Measurements from ENCODE around the gene SZT2.
"Not testable (repeated sequence)": the region's sequence is repeated elsewhere in the genome, so short reads cannot be mapped to it uniquely, and the experiment has no call there.

Gene SZT2

DNA sequence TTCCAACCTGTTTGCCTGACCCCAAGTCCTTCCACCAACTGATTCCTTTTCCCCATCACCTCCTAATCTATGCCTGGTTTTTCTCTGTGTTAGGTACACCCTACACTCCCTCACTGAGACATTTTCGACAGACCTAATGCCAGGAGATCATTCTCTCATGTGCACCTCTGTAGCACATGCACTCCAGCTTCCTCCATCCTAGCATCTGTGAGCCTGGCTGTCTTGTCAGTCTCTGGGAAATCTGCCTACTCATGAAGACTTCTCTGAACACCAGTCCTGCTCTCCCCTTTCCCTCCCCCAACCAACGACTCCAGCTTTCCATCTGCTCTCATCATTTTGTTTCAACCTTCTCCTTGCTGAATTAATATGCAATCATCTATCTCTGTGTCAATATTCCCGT is 1.1 kb upstream of the SZT2 start:
- DNase-seq (ENCODE audit: low read depth in 2 of 2) = no peak

DNA sequence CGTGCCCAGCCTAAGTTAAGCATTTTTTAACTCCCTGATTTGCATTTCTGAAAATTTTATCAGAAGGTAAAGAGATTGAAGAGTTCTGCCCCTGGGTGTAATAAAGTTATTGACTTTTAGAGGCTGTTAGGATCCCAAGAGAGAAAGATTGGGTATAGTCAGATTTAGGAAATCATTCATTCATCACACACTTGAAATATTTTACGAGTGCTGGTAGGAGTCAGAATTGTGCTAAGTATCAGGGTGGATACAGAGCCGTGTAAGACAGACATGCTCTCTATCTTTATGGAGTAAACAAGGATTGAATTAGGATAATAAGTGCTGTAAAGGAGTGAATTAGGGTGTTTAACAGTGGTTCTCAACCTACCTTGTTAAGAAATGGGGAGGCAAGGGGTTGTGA is 3.0 kb downstream of the SZT2 start:
- no peak for DNase-seq (ENCODE audit: low read depth in 2 of 2)

DNA sequence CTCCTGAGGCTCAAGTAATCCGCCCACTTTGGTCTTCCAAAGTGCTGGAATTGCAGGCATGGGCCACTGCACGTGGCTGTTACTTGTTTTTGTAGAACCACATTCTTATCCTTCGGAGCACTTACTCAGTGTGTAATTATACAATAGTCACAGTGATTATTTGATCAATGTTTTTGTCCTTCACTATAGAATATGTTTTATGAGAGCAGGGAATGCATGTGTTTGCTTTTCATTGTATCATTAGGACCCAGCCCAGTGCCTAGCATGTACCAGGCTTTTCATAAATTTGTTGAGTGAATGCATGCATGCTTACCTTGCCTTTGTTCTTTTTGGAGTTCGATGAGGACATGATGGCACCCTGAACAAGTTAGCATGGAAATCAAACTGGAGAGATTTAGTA is 5.8 kb downstream of the SZT2 start:
- no peak for DNase-seq (ENCODE audit: low read depth in 2 of 2)

DNA sequence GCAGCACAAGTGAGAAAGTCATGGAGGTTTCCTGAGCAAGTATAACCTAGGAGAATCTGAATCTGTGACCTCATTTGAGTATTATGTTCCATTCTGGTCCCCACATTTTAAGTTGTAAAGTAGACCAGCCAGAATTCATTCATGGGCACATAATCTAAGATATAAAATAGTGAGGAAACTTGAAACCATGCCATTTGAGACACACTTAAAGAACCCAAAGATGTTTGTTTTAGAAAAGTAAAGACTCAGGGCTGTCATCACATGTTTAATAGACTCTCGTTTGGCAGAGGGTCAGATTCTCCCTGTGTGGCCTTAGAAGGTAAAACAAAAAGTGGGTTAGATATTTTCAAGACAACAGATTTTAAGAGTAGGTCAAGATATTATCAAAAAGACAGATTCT is 6.4 kb downstream of the SZT2 start:
- no peak for DNase-seq (ENCODE audit: low read depth in 2 of 2)

DNA sequence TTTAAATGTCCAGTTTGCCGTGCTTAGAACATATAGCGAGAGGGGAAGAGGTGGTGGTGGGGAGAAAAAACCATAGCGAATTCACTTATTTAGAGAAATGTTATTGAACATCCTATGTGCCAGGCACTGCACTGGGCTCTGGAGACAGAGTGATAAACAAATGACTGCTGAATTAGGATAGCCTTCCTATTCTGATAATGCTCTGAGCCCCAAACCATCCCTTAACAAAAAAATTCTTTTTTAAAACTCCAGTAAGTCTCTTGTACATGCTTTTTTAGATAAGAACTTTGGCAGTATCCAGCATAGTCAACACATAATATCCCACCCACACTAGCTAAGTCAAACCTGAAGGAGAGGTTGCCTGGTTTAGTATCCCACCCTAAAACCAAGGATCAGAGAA is 8.5 kb downstream of the SZT2 start:
- DNase-seq (ENCODE audit: low read depth in 2 of 2) = no peak

DNA sequence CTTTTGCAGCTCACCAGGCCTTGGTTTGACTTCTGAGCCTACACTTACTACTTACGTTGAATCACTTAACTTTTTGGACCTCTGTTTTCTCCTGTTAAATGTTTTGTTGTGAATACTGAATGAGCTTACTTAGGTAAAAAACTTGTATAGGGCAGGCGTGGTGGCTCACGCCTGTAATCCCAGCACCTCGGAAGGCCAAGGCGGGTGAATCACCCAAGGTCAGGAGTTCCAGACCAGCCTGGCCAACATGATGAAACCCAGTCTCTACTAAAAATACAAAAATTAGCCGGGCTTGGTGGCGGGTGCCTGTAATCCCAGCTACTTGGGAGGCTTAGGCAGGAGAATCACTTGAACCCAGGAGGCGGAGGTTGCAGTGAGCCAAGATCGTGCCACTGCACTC is 10.7 kb downstream of the SZT2 start:
- not testable (repeated sequence) for DNase-seq (ENCODE audit: low read depth in 2 of 2)

DNA sequence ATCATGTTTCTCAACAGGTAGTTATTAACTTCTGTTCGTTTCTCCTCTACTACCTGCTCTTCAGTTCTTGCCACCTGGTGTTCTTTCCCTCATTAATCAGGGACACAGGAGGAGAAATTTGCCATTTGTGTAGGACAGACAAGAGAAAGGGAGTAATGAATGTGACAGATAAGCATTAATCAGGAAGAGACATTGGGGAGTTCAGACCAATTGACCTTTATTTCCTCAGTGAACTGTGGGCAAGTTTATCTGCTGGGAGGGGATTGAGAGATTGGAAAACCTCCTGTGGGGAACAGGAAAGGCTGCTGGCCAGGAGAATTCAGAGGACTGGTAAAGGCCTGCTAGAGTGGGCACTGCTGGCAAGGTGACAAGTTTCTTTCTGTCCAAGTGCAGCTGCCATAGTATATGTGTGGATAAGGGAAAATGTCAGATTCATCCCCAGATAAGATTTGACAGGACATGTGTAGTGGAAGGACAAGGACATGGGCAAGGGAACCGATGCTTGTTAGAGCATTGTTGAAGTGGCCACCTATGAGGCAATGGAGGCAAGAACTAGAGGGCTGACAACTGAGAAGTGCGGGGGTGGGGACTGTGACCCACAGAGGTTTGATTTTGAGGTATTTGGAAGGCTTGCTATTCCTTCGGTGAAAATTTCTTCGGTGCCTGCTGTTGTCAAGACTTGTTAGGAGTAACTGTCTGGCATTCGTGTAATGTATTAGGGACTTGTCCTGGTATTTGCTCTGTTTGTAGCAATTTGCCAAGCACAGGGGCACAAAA is 12.6 kb downstream of the SZT2 start:
- DNase-seq (ENCODE audit: low read depth in 2 of 2) = no peak

DNA sequence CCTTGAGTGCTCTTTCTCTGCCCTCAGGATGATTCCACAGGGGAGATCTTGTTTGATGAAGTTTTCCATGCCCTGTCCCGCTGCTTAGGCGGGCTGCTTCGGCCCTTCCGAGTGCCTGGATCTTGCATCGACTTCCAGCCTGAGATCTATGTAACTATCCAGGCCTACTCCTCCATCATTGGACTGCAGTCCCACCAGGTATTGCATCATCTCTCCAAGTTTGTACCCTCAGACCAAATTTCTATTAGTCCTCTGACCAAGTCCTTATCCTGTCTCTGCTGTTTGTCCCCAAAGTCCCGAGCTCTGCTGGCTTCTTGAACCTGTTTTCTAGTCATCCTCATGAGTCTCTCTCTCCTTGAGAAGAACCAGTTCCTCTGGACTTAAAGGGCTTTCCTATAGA is 14.7 kb downstream of the SZT2 start:
- DNase-seq (ENCODE audit: low read depth in 2 of 2) = no peak

DNA sequence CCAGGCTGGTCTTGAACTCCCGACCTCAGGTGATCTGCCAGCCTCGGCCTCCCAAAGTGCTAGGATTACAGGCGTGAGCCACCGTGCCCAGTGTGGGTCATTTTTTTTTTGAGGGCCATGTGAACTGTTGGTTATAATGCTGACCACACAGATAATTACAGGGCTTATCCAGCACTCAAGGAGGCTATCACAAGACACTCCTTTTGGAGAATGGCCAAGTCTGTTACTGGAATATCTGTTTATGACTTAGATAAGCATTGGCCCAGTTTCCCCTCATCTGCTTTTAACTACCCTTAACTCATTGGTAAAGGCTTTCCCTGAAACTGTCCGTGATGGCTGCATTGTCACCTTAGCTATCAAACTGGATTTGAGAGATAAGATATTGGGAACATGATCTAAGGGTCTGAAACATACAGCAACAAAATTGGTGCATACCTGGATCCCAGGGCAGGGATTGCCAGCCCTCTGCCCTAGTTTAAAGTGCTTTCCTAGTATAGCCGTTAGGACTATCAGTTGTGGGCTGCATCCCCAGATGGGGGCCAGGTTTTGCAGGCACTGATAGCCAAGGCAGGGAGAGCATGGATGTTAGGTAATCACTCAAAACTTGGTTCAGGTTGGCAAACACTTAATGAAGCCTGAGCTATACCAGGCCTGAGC is 15.6 kb downstream of the SZT2 start:
- no peak for DNase-seq (ENCODE audit: low read depth in 2 of 2)

DNA sequence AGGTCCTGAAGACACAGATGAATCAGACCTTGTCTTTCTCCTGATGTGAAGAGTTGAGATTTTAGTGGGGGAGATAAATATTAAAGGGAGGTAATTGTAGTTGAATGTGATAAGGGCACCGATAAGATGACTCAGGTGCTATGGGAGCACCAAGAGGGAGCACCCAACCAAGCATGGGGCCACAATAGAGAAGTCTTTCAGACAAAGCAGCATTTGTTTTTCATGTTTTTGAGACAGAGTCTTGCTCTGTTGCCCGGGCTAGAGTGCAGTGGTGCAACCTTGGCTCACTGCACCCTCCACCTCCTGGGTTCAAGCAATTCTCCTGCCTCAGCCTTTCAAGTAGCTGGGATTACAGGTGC is 16.2 kb downstream of the SZT2 start:
- no peak for DNase-seq (ENCODE audit: low read depth in 2 of 2)

DNA sequence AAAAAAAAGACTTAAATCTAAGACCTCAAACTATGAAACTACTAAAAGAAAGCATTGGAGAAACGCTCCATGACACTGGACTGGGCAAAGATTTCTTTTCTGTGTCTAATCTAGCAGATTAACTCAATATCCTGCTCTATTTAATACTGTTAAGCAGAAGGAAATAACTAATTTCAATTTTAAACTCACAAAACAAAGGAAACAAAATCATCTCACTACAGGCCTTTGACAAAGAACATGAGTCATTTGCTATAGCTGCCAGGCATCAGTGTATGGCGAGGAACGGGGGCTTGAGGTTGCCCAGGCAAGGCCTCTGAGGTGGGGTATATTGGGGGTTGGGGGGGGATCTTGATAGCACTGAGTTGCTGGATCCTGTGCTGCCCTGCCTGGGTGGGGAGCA is 20.9 kb downstream of the SZT2 start:
- DNase-seq (ENCODE audit: low read depth in 2 of 2) = no peak

DNA sequence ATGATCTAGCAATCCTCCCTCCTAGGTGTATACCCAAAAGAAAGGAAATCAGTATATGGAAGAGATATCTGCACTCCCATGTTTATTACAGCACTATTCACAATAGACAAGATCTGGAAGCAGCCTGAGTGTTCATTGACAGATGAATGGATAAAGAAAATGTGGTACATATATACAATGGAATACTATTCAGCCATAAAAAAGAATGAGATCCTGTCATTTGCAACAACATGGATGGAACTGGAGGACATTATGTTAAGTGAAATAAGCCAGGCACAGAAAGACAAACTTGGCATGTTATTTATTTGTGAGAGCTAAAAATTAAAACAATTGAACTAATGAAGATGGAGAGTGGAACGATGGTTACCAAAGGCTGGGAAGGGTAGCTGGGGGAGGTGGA is 23.7 kb downstream of the SZT2 start:
- not testable (repeated sequence) for DNase-seq (ENCODE audit: low read depth in 2 of 2)

DNA sequence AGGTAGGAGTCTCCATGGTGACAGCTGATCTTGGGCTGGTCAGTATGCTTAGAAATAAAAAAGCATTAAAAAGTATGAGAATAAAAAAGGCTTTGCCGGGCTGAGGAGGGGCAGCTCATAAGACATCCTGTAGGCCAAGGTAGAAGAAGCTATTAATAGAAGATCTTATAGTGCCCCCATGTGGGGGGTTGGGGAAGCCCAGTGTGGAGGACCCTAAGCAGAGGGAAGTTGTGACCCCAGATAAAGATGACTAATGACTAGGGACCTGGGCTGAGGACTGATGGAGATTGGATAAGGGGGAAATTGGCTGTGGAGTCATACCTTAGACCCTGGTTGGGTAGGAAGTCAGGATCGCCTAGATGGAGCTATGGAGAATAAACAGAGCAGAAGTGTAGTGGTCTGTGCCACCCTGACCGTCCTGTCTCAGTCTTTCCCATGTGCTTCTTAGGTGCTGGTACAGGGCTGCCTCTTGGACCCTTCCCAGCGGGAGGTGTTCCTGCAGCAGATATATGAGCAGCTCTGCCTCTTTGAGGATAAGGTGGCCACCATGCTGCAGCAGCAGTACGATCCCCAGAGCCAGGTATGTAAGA is 25.0 kb downstream of the SZT2 start:
- peak; percentile 38 to 58 for DNase-seq (ENCODE audit: low read depth in 2 of 2)

DNA sequence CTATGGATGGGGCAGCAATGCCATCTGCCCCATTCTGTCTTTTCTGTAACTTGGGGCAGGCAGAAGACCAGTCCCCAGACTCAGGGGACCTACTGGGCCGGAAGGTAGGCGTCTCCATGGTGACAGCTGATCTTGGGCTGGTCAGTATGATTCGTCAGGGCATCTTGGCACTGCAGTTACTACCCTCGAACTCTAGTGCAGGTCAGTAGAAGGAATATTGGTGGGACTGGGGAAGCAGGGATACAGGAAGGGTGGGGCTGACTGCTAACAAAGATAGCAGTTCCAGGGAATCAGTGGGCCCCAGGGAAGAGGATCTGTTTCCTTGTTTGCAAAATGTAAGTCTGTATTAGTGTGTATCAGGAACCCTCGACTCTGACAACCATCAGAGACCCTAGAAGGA is 26.2 kb downstream of the SZT2 start:
- no peak for DNase-seq (ENCODE audit: low read depth in 2 of 2)

DNA sequence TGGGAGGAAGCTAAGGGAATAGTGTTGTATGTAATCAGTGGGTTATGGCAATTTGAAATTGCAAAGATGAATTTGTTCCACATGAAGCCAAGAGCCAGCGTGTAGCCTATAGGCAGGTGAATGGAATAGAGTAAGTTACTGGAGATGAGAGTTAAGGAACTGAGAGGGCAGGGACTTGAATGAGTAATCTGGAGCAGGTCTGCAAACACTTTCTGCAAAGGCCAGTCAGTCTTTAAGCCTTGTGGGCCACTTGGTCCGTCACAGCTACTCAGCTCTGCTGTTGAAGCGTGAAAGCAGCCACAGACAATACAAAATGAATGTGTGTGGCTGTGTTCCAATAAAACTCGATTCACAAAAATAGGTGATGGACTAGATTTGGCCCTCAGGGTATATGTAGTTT is 29.2 kb downstream of the SZT2 start:
- DNase-seq (ENCODE audit: low read depth in 2 of 2) = no peak

DNA sequence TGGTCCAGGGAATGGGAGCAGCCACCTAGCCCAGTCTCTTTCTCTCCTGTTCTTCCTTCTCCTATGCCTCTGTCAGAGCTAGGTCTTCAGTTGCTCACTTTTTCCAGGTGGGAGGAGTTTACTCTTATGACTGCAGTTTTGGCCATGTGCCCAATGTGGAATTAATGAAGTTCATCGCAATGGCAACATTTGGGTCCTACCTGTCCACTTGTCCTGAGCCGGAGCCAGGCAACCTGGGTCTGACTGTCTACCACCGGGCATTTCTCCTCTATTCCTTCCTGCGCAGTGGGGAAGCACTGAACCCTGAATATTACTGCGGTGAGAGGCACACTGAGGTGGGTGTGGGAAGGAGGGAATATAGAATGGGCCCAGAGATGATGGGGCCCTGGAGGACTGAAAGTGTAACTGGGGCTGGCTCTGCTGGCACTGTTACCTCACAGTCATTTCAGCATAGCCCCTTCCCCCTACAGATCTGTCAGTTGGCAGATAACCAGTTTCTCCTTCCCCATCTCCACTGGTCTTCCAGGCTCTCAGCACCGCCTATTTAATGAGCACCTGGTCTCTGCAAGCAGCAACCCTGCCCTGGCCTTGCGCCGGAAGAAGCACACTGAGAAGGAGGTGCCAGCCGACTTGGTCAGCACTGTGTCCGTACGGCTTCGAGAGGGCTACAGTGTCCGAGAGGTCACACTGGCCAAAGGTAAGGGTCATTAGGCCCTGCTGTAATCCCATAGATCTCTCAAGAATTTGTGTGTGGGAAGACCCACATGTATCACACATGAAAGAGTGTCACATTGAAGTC is 30.1 kb downstream of the SZT2 start:
- no peak for DNase-seq (ENCODE audit: low read depth in 2 of 2)

DNA sequence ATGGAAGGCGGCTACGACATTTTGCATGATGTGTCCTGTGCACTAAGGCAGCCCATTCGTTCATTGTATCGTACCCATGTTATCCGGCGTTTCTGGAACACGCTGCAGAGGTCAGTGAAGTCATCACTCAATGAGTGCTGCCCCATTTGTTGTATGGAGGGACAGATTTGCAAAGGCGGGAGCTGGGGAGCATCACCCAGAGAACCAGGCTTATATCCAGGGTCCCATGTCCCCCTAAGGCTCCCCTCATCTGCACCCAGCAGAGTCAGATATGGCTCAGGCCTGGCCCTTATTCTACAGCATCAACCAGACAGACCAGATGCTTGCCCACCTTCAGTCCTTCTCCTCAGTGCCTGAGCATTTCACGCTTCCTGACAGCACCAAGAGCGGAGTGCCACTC is 31.2 kb downstream of the SZT2 start:
- no peak for DNase-seq (ENCODE audit: low read depth in 2 of 2)

DNA sequence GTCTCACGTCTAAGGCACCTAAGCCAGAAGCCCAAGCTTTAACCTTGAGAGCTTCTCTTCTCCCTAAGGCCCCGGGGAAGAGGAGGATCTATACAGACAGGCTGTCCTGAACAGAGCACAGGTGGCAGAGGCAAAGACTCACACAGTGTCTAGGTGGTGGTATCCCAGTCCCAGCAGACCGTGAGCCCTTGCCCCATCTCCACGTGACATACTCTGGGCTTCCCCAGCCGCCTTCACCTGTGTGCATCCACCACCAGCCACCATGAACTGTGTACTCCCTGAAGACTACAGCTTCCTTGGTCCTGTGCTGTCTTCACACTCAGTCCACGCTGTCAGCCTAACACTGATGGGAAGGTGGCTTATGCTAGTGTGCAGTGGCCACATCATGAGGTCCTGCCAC is 31.7 kb downstream of the SZT2 start:
- no peak for DNase-seq (ENCODE audit: low read depth in 2 of 2)

DNA sequence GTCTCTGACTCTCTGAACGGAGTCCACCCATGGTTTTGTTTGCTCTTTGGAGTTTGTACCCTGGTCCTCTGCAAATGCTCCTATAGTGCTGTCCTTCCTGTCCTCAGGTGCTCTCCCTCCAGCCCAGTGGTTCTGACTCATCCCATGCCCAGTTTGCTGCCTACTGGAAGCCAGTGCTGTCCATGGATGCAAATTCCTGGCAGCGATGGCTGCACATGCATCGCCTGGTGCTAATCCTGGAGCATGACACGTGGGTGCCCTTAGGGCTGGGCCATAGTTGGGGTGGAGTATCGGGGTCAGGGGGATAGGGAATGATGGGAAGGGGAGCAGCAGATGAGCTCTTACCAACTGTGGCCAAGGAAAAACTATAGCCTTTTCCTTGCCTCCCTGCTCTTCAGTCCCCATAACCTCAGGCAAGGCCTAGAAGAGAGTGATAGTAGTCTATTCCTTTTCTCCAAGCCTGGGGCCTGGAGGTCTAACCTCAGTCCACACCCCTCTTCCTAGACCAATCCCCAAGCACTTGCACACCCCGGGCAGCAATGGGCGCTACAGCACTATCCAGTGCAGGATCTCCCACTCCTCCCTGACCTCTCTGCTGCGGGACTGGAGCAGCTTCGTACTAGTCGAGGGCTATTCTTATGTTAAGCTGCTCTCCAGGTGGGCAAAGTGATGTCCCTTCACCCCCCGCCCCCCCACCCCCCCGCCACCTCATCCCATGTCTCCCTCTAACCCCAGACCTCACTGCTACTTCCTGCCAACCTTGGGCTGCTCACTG is 32.5 kb downstream of the SZT2 start:
- DNase-seq (ENCODE audit: low read depth in 2 of 2) = no peak

DNA sequence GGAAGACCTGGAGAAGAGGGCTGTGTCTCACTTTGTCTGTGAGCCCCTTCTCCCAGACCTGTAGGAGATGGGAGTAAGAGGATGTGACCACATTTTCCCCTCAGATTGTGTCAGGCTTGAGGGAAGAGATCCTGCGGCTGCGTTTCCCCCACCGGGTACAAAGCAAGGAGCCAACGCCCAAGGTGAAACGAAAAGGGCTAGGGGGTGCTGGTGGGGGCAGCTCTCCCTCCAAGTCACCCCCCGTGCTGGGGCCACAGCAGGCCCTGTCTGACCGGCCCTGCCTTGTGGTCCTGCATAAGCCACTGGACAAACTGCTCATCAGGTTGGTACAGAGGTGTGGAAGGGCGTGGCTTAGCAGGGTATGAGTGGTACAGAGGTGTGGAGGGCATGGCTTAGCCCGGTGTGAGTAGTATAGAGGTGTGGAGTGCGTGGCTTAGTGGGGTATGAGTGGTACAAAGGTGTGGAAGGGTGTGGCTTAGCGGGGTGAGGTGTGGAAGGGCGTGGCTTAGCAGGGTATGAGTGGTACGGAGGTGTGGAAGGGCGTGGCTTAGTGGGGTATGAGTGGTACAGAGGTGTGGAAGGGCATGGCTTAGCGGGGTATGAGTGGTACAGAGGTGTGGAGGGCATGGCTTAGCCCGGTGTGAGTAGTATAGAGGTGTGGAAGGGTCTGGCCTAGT is 33.4 kb downstream of the SZT2 start:
- DNase-seq (ENCODE audit: low read depth in 2 of 2) = no peak
